Activated naive CD4-positive, alpha-beta T cell (primary cell): ENCODE results near the gene ANAPC2.

Source experiments
- DNase-seq, 4 experiments: peaks; one replicate each; lab custom pipeline; 2025; lab: John Stamatoyannopoulos, UW

The ANAPC2 gene

GRCh38 chr9:137174722-137175293 lies 13.6 kb downstream of the ANAPC2 start:
- peak in 1 of 4 experiments; percentile 8 for DNase-seq

- no peak for DNase-seq
These were observed 14.3 kb downstream of the ANAPC2 start for GRCh38 chr9:137173796-137174664.

GRCh38 chr9:137172901-137173795 lies 15.2 kb downstream of the ANAPC2 start:
- DNase-seq: no peak

DNA sequence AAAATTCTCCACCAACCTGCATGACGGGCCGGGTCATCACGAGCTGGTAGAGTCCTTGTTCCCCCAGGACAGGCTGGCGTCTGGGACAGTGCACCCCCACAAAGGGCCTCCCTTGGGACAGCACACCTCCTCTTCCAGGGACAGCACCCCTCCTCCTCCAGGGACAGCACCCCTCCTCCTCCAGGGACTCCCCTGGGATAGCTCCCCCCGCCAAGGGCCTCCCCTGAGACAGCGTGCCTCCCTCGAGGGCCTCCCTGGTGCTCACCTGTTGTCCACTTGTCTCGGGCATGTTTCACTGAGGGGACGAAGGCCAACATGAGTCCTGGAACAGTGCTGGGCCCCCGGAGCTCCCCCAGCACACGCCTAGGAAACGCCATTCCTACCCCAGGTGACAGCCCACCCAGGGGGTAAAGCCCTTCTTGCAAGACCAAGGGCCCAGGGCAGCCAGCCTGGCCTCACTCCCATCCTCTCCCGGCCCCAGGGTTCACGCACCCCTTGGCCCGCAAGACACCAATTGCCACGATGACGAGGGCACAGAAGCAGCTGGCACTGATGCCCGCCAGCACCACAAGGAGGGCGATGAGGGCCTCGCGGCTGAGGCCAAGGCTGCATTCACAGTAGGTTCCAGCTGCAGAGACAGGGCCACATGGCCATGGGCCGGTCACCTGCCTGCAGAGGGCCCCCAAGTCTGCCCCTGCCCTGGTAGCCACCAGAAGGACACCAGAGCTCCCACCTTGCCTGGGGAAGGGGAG lies 17.0 kb downstream of the ANAPC2 start:
- no peak for DNase-seq

GRCh38 chr9:137170486-137171148 lies 17.7 kb downstream of the ANAPC2 start:
- DNase-seq: no peak

GRCh38 chr9:137169896-137170358 lies 18.4 kb downstream of the ANAPC2 start, which contains the start of gene LRRC26:
TSS of gene LRRC26 (minus strand) at chr9:137170051. CDS start at chr9:137169943, 108 bp downstream.
- no peak for DNase-seq

DNA sequence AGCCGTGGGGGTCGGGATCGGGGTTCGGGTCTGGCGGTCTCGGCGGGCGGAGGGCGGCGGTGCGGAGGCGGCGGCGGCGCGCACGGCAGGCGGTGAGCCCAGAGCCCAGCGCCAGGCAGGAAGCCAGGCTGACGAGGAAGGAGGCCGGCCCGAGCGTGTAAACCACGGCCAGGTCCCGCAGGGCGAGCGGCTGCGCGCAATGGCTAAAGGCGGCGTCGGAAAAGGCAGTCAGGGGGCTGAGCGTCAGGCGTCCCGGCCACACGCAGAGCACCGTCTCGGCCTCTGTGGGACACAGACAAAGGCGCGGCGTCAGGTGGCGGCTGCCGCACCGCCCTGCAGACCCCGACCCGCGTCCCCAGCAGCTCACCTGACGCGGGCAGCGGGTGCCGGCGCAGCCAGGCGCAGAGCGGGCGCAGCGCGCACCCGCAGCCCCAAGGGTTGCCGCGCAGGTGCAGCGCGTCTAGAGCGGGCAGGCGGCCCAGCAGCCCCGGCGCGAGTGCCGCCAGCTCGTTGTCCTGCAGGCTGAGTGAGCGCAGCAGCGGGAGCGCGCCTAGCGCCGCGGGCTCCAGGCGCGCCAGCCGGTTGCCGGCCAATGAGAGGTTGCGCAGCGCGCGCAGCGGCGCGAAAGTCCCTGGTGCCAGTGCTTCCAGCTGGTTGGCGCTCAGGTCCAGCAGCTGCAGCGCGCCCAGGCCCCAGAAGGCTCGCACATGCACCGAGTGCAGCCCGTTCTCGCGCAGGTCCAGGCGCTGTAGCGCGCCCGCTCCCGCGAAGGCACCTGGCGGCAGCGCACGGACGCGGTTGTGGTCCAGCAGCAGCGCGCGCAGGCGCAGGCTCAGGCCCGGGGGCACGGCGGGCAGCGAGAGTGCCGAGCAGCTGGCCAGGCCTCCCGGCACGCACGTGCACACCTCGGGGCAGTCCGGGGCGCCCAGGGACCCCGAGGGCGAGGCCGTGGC lies 19.2 kb downstream of the ANAPC2 start:
- no peak for DNase-seq

GRCh38 chr9:137168573-137168903 lies 19.8 kb downstream of the ANAPC2 start:
- DNase-seq: no peak

DNA sequence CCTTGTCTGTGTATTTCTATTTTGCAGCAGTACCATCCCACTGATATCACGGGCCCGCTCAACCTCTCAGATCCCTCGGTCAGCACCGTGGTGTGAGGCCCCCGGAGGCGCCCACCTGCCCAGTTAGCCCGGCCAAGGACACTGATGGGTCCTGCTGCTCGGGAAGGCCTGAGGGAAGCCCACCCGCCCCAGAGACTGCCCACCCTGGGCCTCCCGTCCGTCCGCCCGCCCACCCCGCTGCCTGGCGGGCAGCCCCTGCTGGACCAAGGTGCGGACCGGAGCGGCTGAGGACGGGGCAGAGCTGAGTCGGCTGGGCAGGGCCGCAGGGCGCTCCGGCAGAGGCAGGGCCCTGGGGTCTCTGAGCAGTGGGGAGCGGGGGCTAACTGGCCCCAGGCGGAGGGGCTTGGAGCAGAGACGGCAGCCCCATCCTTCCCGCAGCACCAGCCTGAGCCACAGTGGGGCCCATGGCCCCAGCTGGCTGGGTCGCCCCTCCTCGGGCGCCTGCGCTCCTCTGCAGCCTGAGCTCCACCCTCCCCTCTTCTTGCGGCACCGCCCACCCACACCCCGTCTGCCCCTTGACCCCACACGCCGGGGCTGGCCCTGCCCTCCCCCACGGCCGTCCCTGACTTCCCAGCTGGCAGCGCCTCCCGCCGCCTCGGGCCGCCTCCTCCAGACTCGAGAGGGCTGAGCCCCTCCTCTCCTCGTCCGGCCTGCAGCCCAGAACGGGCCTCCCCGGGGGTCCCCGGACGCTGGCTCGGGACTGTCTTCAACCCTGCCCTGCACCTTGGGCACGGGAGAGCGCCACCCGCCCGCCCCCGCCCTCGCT lies 20.4 kb downstream of the ANAPC2 start:
- DNase-seq: no peak

DNA sequence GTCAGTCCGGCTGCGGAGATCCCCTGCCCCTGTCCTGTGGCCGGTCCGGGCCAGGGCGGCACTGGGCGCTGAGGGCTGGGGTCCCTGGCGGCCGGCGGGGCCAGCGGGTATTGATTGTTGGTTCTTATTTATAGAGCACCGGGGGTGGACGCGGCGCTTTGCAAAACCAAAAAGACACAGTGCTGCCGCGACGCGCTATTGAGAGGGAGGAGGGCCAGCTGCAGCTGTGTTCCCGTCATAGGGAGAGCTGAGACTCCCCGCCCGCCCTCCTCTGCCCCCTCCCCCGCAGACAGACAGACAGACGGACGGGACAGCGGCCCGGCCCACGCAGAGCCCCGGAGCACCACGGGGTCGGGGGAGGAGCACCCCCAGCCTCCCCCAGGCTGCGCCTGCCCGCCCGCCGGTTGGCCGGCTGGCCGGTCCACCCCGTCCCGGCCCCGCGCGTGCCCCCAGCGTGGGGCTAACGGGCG lies 21.0 kb downstream of the ANAPC2 start:
- no peak for DNase-seq

- DNase-seq: no peak
These were observed 21.8 kb downstream of the ANAPC2 start for GRCh38 chr9:137166380-137167229.

DNA sequence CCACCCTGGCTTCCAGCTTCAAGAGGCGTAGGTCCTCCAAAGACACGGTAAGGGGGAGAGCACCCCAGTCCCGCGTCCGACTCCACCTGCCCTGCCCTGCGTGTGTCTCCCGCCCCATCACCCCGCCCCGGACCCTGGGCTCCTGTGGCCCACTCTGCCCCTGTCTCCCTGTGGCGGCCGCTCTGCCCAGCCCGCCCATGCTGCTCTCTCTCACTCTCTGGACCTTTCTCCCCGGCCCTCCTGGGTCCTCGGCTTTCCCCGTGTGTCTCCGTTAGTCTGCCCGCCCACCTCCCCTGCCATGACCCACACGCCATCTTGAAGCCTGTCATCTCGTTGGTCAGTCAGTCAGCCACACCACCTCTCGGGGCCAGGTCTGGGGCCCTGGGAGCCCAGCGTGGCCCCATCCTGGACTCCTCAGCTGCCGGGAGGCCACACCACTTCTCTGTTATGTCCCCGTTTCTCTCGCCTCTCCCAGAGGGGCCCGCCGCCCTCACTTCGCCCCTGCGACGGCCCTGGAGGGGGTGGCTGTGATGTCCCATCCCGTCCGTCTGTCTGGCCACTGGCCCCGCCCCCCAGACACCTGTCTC lies 23.0 kb downstream of the ANAPC2 start:
- DNase-seq: no peak

DNA sequence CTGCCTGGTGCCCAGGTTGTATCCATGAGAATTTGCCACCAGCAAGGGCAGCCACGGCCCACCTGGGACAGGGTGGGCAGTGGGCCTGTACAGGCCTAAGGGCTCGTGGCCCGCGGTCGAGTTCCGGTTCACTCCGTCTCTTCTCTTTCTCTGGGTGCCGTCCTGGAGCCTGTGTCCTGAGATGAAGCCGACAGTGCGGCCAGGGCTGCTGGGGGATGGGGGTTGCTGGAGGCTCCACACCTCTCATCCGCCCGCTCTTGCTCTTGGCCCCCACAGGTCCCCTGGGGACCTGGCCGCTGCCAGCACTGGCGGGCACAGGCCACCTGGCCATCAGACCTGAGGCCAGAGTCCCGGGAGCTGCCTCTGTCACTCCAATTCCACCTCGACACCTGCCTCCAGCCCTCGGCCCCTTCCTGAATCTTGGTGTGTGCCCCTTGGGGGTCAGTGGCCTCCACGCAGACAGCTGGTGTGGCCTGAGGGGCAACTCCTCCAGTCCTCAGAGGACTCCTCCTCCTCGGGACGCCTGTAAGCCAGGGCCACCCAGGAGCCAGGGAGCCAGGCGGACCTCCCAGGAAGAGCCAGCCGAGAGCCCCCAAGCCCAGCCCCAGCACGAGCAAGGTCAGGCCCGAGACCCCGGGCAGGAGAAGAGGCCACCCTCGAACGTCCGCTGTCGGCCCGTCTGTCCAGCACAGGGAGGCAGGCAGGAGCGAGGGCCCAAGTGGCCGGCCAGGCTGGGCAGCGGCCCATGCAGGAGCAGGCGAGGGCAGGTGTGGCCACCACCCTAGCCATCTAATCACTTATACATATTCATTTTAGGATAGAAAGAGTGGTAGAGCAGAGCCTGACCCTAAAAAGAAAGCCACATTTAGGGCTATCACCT lies 23.8 kb downstream of the ANAPC2 start:
- no peak for DNase-seq

GRCh38 chr9:137163805-137164204 lies 24.6 kb downstream of the ANAPC2 start:
- no peak for DNase-seq

DNA sequence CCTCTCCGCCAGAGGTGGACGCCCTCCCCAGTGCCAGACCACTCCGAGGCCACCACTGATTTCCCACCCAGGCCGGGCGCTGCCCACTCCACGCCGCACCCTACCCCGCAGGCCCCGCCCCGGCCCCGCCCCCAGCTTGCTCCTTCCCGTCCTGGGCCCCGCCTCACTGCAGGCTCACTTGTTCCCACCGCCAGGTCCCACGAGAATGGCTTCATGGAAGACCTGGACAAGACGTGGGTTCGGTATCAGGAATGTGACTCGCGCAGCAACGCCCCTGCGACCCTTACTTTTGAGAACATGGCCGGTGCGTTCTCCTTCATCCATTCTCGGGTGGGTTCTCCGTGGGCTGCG lies 25.0 kb downstream of the ANAPC2 start:
- DNase-seq: no peak

DNA sequence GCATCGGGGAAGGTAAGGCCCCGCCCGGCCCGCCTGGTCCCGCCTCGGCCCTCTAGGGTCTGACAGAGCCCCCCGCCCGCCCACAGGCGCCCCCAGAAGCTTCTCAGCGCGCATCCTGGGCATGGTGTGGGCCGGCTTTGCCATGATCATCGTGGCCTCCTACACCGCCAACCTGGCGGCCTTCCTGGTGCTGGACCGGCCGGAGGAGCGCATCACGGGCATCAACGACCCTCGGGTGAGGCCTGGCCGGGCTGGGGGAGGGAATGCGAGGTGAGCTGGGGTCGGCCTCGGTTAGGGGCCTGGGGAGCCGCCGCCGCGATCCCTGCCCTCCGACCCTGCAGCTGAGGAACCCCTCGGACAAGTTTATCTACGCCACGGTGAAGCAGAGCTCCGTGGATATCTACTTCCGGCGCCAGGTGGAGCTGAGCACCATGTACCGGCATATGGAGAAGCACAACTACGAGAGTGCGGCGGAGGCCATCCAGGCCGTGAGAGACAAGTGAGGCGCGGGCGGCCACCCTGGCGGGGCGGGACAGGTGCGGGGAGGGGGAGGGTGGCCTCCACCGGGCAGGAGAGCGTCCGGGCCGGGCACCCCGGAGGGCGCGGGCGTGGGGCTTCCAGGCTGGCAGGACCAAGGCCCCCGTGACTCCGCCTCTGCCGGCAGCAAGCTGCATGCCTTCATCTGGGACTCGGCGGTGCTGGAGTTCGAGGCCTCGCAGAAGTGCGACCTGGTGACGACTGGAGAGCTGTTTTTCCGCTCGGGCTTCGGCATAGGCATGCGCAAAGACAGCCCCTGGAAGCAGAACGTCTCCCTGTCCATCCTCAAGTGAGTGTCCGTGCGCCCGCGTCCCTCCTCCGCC lies 25.6 kb downstream of the ANAPC2 start:
- DNase-seq: peak in 1 of 4 experiments; percentile 16
